Chondrocyte (in vitro differentiated cells): ENCODE results near the gene ANKRD33. TPM values are rescaled to one million over a fixed set of nuclear protein-coding genes. Genes with fewer than 3 reads are reported as not detected.

Experiments
- DNase-seq: peaks from one replicate; pipeline ENCODE4 v3.0.0; 2021; ENCODE audit warnings: mixed read lengths, low spot score
- H3K27ac Mint-ChIP-seq: one replicate; pipeline ENCODE4 v1.8.0; 2021; ENCODE audit warnings: mild to moderate bottlenecking, moderate library complexity, mixed read lengths; ENCODE audit not compliant: unreplicated experiment
- H3K27me3 Mint-ChIP-seq: 2 replicates; pipeline ENCODE4 v1.8.0; 2021; ENCODE audit warnings: low read depth, mixed read lengths
- H3K36me3 Mint-ChIP-seq: 2 replicates; pipeline ENCODE4 v1.8.0; 2021; ENCODE audit warnings: low read depth, mixed read lengths
- H3K4me1 Mint-ChIP-seq: 2 replicates; pipeline ENCODE4 v1.8.0; 2021; ENCODE audit warnings: low read depth, mild to moderate bottlenecking, mixed read lengths
- H3K4me3 Mint-ChIP-seq: one replicate; pipeline ENCODE4 v1.8.0; 2021; ENCODE audit warnings: mild to moderate bottlenecking, moderate library complexity, mixed read lengths; ENCODE audit not compliant: unreplicated experiment
- H3K9me3 Mint-ChIP-seq: 2 replicates; pipeline ENCODE4 v1.8.0; 2021; ENCODE audit warnings: low read depth, mixed read lengths
- CTCF ChIP-seq: fragments of 200-600 bp; sonication (generic); IDR thresholded peaks from 2 replicates; pipeline ENCODE4 v1.5.0; 2021; ENCODE audit warnings: antibody characterized with exemption, mild to moderate bottlenecking, moderate library complexity
- total RNA-seq: library from RNA; stranded (reverse); gene quantifications from 3 replicates; pipeline ENCODE4 v1.2.1, GENCODE V29; 2021

ANKRD33 gene
- total RNA-seq, 1 donor from 2014 or later: not detected

- no peaks in the 10 kb centered on the region for H3K9me3 Mint-ChIP-seq
- no peaks in the 10 kb centered on the region for H3K36me3 Mint-ChIP-seq
- no peak overlapping the region for H3K4me3 Mint-ChIP-seq
- H3K27ac Mint-ChIP-seq: no peak overlapping the region
- peaks cover 1% of the 10 kb centered on the region for H3K27me3 Mint-ChIP-seq
- TF ChIP-seq CTCF: no peak
- DNase-seq: no peak
- H3K4me1 Mint-ChIP-seq: peaks cover 6% of the 10 kb centered on the region
These were observed 18.7 kb downstream of the ANKRD33 start for GRCh38 chr12:51906430-51907082.

- H3K27me3 Mint-ChIP-seq: peaks cover 1% of the 10 kb centered on the region
- no peak within 1 kb of the TSS for H3K27ac Mint-ChIP-seq
- no peak within 1 kb of the TSS for H3K4me3 Mint-ChIP-seq
- H3K36me3 Mint-ChIP-seq: no peaks in the 10 kb centered on the region
- no peaks in the 10 kb centered on the region for H3K9me3 Mint-ChIP-seq
- H3K4me1 Mint-ChIP-seq: peaks cover 12% of the 10 kb centered on the region
- TF ChIP-seq CTCF: no peak
- DNase-seq: no peak
These were observed 19.4 kb downstream of the ANKRD33 start, which contains the start of gene ACVRL1 for GRCh38 chr12:51907083-51907855. Gene ACVRL1, plus strand, starts transcription at chr12:51907504. Its CDS starts 4,971 bp downstream, at chr12:51912475.

DNA sequence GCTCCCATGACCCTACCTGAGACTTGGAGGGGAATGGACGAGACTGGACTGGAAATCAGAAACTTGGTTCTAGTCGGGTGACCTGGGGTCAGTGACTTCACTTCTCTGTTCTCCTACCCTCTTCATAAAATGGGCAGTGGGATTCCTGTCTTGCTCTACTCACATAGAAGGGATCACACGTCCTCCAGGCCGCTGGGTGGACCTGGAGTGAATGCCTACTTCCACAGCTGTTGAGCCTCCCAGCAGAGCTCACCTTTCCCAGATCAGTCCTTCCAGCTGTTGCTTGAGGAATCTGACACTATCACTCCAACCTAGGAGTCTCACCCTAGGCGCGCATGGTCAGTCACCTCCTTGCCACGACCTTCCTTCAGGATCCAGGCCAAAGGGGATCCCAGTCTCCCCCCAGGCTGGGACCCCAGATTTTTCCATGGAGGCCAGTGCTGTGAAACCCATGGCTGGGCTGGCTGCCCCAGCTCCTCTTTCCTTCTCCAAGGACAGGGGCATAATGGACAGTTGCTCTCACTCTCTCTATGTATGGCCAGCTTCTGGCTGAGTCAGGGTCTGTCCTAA lies 20.0 kb downstream of the ANKRD33 start:
- Mint-ChIP-seq H3K27ac (no peak overlapping the region), H3K4me1 (peaks cover 12% of the 10 kb centered on the region), H3K4me3 (no peak overlapping the region), H3K36me3 (no peaks in the 10 kb centered on the region), H3K9me3 (no peaks in the 10 kb centered on the region), H3K27me3 (peaks cover 1% of the 10 kb centered on the region)
- DNase-seq: no peak
- no peak for TF ChIP-seq CTCF

DNA sequence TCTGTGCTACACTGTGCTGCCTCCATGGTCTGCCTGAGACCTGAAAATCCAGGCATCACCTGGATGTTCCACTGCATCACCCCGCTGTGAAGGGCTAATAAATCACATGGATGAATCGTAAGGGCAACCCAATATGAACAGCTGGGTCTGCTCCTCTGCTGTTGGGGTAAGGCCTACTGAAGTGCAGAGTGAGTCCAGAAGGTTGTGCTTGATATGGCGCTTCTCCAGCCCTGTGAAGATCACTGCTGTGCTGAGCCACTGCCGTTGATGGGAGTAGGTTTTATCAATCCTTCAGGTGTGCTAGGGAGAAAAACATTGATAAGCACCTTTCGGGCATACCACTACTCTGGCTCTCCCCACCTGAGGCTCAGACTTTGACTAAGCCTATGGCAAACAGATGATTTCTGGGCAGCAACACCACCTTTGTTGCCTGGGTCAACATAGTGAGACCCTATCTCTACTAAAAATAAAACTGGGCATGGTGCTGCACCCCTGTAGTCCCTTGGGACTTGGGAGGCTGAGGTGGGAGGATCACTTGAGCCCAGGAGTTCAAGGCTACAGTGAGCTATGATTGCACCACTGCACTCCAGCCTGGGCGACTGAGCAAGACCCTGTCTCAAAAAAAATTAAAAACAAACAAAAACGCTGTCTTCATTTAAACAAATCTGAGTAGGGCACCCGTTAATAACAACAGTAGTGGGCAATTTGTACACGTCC lies 21.1 kb downstream of the ANKRD33 start:
- H3K4me3 Mint-ChIP-seq: no peak overlapping the region
- H3K36me3 Mint-ChIP-seq: no peaks in the 10 kb centered on the region
- DNase-seq: no peak
- peaks cover 1% of the 10 kb centered on the region for H3K27me3 Mint-ChIP-seq
- H3K27ac Mint-ChIP-seq: no peak overlapping the region
- H3K4me1 Mint-ChIP-seq: peaks cover 12% of the 10 kb centered on the region
- TF ChIP-seq CTCF: no peak
- H3K9me3 Mint-ChIP-seq: no peaks in the 10 kb centered on the region

GRCh38 chr12:51910168-51910567 lies 22.3 kb downstream of the ANKRD33 start:
- no peaks in the 10 kb centered on the region for H3K9me3 Mint-ChIP-seq
- H3K27me3 Mint-ChIP-seq: peaks cover 1% of the 10 kb centered on the region
- no peak overlapping the region for H3K27ac Mint-ChIP-seq
- H3K36me3 Mint-ChIP-seq: no peaks in the 10 kb centered on the region
- DNase-seq: no peak
- H3K4me1 Mint-ChIP-seq: peaks cover 12% of the 10 kb centered on the region
- no peak for TF ChIP-seq CTCF
- H3K4me3 Mint-ChIP-seq: no peak overlapping the region
